ENCODE measurements around the gene NPAS3.

DNA sequence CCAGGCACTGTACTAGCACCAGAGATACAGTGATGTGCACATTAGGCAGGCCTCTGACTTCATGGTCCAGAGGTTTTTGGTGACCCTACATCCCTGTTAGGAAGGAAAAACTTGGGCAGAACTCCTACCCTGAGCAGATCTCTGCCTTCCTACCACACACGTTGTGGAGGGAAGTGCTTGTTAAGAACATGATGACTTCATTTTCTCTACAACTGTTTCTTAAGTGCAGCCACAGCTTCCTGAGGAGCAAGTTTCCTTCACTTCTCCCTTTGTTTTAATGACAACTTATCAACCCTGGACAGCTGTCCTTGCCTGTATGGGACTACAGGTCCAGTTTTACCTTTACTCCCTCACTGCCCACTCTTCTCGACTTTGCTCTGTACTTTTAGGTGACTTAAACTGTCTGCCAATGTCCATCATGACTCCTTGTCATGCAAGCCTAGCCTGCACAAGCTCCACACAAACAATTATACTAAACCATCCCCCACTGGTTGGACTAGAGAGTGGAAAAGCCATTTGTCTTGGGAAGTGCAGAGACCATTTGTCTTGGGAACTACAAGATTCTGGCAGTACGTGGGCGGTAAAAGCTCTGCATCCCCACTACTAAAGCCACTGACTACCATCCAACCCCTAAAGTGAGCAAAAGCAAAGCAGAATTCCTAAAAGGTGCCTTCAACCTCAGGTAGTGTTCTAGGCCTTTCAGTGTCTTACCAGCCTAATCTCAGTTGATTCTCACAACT lies 652.4 kb downstream of the NPAS3 start:
- TF ChIP-seq, protein P1, sequence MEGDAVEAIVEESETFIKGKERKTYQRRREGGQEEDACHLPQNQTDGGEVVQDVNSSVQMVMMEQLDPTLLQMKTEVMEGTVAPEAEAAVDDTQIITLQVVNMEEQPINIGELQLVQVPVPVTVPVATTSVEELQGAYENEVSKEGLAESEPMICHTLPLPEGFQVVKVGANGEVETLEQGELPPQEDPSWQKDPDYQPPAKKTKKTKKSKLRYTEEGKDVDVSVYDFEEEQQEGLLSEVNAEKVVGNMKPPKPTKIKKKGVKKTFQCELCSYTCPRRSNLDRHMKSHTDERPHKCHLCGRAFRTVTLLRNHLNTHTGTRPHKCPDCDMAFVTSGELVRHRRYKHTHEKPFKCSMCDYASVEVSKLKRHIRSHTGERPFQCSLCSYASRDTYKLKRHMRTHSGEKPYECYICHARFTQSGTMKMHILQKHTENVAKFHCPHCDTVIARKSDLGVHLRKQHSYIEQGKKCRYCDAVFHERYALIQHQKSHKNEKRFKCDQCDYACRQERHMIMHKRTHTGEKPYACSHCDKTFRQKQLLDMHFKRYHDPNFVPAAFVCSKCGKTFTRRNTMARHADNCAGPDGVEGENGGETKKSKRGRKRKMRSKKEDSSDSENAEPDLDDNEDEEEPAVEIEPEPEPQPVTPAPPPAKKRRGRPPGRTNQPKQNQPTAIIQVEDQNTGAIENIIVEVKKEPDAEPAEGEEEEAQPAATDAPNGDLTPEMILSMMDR (IDR thresholded peaks at IDR 0.05), result no peak
- TF ChIP-seq POLR2A (IDR thresholded peaks at IDR 0.05), result no peak
